Liver (tissue), 9 donors: ENCODE measurements around the gene MAPK6. TPM values are rescaled to one million over a fixed set of nuclear protein-coding genes. Genes with fewer than 3 reads are reported as not detected.

ENCODE experiments used
- DNase-seq: peaks from one replicate; pipeline ENCODE4 v3.0.0-alpha.2; 2017; ENCODE audit warnings: low spot score
- H3K27ac ChIP-seq, 2 donors: one replicate each; pipeline ENCODE4 v1.7.0; 2013; ENCODE audit warnings: inconsistent platforms in 2 of 2, low read length in 2 of 2, control low read depth in 1 of 2, low read depth in 1 of 2, mild to moderate bottlenecking in 1 of 2
- H3K27me3 ChIP-seq, 4 donors: one replicate each; pipeline versions ENCODE4 v1.6.1 to v1.7.0; 2013; ENCODE audit warnings: low read length in 3 of 4, inconsistent platforms in 1 of 4, mild to moderate bottlenecking in 1 of 4, moderate library complexity in 1 of 4; ENCODE audit not compliant: control insufficient read depth in 4 of 4, insufficient read depth in 4 of 4
- H3K36me3 ChIP-seq, 4 donors: one replicate each; pipeline versions ENCODE4 v1.6.1 to v1.7.0; 2013; ENCODE audit warnings: low read length in 3 of 4, mild to moderate bottlenecking in 3 of 4, low read depth in 1 of 4, moderate library complexity in 1 of 4; ENCODE audit not compliant: control insufficient read depth in 4 of 4, insufficient read depth in 3 of 4
- H3K4me1 ChIP-seq, 4 donors: one replicate each; pipeline versions ENCODE4 v1.6.1 to v1.7.0; 2013; ENCODE audit warnings: low read length in 3 of 4, mild to moderate bottlenecking in 3 of 4, moderate library complexity in 1 of 4; ENCODE audit not compliant: control insufficient read depth in 4 of 4, insufficient read depth in 4 of 4
- H3K4me3 ChIP-seq, 3 donors: one replicate each; pipeline versions ENCODE4 v1.6.1 to v1.7.0; 2013; ENCODE audit warnings: low read length in 3 of 3, control low read depth in 1 of 3, low read depth in 1 of 3, mild to moderate bottlenecking in 1 of 3
- H3K9ac ChIP-seq, 2 donors: one replicate each; pipeline ENCODE4 v1.7.0; 2013; ENCODE audit warnings: low read length in 2 of 2, mild to moderate bottlenecking in 2 of 2, moderate library complexity in 2 of 2, control low read depth in 1 of 2, low read depth in 1 of 2
- H3K9me3 ChIP-seq, 4 donors: one replicate each; pipeline versions ENCODE4 v1.6.1 to v1.7.0; 2013; ENCODE audit warnings: low read length in 3 of 4; ENCODE audit not compliant: control insufficient read depth in 4 of 4
- ATF3 ChIP-seq: IDR thresholded peaks from 2 replicates; pipeline ENCODE4 v1.6.1; 2016; ENCODE audit warnings: antibody characterized with exemption
- CTCF ChIP-seq: fragments of 150-350 bp; IDR thresholded peaks from 2 replicates; pipeline ENCODE4 v1.5.1; 2017; ENCODE audit warnings: improper control_type of control experiment, low read depth, low read length; ENCODE audit not compliant: missing input control
- EGR1 ChIP-seq, 2 donors: IDR thresholded peaks; 2 replicates each; pipeline ENCODE4 v1.6.1; 2016 to 2018; ENCODE audit warnings: antibody characterized with exemption in 2 of 2, low read depth in 2 of 2
- FOXA1 ChIP-seq: IDR thresholded peaks from 2 replicates; pipeline ENCODE4 v1.6.1; 2016; ENCODE audit warnings: antibody characterized with exemption
- FOXA2 ChIP-seq: IDR thresholded peaks from 2 replicates; pipeline ENCODE4 v1.6.1; 2016; ENCODE audit warnings: antibody characterized with exemption
- GABPA ChIP-seq, 2 donors: IDR thresholded peaks in 1 of 2; conservative IDR thresholded peaks in 1 of 2; 2 replicates each; pipeline ENCODE4 v1.6.1; 2016; ENCODE audit warnings: antibody characterized with exemption in 2 of 2, mild to moderate bottlenecking in 1 of 2, moderate library complexity in 1 of 2
- HNF4A ChIP-seq, 2 donors: conservative IDR thresholded peaks; 2 replicates each; pipeline ENCODE4 v1.6.1; 2016; ENCODE audit warnings: antibody characterized with exemption in 2 of 2, mild to moderate bottlenecking in 2 of 2
- HNF4G ChIP-seq: IDR thresholded peaks from 2 replicates; pipeline ENCODE4 v1.6.1; 2016; ENCODE audit warnings: antibody characterized with exemption
- JUND ChIP-seq, 2 donors: IDR thresholded peaks; 2 replicates each; pipeline ENCODE4 v1.6.1; 2016; ENCODE audit warnings: antibody characterized with exemption in 2 of 2
- NR2F2 ChIP-seq: IDR thresholded peaks from 2 replicates; pipeline ENCODE4 v1.6.1; 2016; ENCODE audit warnings: antibody characterized with exemption
- RAD21 ChIP-seq, 2 donors: IDR thresholded peaks; 2 replicates each; pipeline ENCODE4 v1.6.1; 2016; ENCODE audit warnings: antibody characterized with exemption in 2 of 2, mild to moderate bottlenecking in 2 of 2
- SP1 ChIP-seq: IDR thresholded peaks from 2 replicates; pipeline ENCODE4 v1.6.1; 2018; ENCODE audit warnings: antibody characterized with exemption, mild to moderate bottlenecking
- TAF1 ChIP-seq: conservative IDR thresholded peaks from 2 replicates; pipeline ENCODE4 v1.6.1; 2016; ENCODE audit warnings: antibody characterized with exemption, mild to moderate bottlenecking
- YY1 ChIP-seq: IDR thresholded peaks from 2 replicates; pipeline ENCODE4 v1.6.1; 2016; ENCODE audit warnings: antibody characterized with exemption, mild to moderate bottlenecking
- WGBS: extraction: QIAGEN DNeasy Blood & Tissue Kit; methylation state at CpG from one replicate; pipeline ENCODE4 v1.1.7; 2013; 5-methylcytosine and 5-hydroxymethylcytosine counted together
- polyA plus RNA-seq, 2 donors: library from polyadenylated mRNA; stranded (reverse) in 1 of 2; unstranded in 1 of 2; fragments of 200-250 nt in 1 of 2; fragments of >200 nt in 1 of 2; fragmentation: Nextera tagmentation in 1 of 2; extraction: Ambion mirVana in 1 of 2; gene quantifications; one replicate each; pipeline versions ENCODE4 v1.2.1 to v1.2.3, GENCODE V29; 2013 to 2015
- total RNA-seq, 2 donors: library from RNA; depleted of rRNA; stranded (reverse); fragments of >200 nt; gene quantifications; one replicate each; pipeline ENCODE4 v1.2.3, GENCODE V29; 2014
- TF ChIP-seq, protein P1 (sequence below): IDR thresholded peaks from 2 replicates; pipeline ENCODE4 v1.6.1; 2016; ENCODE audit warnings: antibody characterized with exemption
- TF ChIP-seq, protein P2 (sequence below): IDR thresholded peaks from 2 replicates; pipeline ENCODE4 v1.6.1; 2016; ENCODE audit warnings: antibody characterized with exemption
- TF ChIP-seq, protein P3 (sequence below): IDR thresholded peaks from 2 replicates; pipeline ENCODE4 v1.6.1; 2016; ENCODE audit warnings: antibody characterized with exemption, mild to moderate bottlenecking
- donor health status: healthy.
- donor health status: healthy.
- donor health status: healthy.
- donor health status: healthy.
- donor health status: healthy.

Gene MAPK6
- total and polyA plus RNA-seq, 4 donors, result 9.7 to 47.8 (median 32.1) TPM

- H3K9ac ChIP-seq, result no peak overlapping the region
- no peak overlapping the region for H3K27ac ChIP-seq
- H3K27me3 ChIP-seq, result no peaks in the 10 kb centered on the region
- no peaks in the 10 kb centered on the region for H3K36me3 ChIP-seq
- DNase-seq, result no peak
- 68% methylated on average over 4 of the region's 4 CpGs for WGBS
- no peak for TF ChIP-seq HNF4G
- no peak for TF ChIP-seq SP1
- TF ChIP-seq, protein P1, sequence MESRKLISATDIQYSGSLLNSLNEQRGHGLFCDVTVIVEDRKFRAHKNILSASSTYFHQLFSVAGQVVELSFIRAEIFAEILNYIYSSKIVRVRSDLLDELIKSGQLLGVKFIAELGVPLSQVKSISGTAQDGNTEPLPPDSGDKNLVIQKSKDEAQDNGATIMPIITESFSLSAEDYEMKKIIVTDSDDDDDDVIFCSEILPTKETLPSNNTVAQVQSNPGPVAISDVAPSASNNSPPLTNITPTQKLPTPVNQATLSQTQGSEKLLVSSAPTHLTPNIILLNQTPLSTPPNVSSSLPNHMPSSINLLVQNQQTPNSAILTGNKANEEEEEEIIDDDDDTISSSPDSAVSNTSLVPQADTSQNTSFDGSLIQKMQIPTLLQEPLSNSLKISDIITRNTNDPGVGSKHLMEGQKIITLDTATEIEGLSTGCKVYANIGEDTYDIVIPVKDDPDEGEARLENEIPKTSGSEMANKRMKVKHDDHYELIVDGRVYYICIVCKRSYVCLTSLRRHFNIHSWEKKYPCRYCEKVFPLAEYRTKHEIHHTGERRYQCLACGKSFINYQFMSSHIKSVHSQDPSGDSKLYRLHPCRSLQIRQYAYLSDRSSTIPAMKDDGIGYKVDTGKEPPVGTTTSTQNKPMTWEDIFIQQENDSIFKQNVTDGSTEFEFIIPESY, result no peak
- TF ChIP-seq RAD21 (IDR thresholded peaks at IDR 0.05), result no peak
- TF ChIP-seq, protein P2, sequence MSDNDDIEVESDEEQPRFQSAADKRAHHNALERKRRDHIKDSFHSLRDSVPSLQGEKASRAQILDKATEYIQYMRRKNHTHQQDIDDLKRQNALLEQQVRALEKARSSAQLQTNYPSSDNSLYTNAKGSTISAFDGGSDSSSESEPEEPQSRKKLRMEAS, result no peak
- TF ChIP-seq ATF3, result no peak
- no peak for TF ChIP-seq NR2F2
- TF ChIP-seq YY1, result no peak
- no peak for TF ChIP-seq EGR1 (IDR thresholded peaks at IDR 0.05; ENCODE audit: low read depth in 2 of 2)
- TF ChIP-seq FOXA1, result no peak
- TF ChIP-seq CTCF, result no peak
- TF ChIP-seq TAF1, result no peak
- TF ChIP-seq, protein P3, sequence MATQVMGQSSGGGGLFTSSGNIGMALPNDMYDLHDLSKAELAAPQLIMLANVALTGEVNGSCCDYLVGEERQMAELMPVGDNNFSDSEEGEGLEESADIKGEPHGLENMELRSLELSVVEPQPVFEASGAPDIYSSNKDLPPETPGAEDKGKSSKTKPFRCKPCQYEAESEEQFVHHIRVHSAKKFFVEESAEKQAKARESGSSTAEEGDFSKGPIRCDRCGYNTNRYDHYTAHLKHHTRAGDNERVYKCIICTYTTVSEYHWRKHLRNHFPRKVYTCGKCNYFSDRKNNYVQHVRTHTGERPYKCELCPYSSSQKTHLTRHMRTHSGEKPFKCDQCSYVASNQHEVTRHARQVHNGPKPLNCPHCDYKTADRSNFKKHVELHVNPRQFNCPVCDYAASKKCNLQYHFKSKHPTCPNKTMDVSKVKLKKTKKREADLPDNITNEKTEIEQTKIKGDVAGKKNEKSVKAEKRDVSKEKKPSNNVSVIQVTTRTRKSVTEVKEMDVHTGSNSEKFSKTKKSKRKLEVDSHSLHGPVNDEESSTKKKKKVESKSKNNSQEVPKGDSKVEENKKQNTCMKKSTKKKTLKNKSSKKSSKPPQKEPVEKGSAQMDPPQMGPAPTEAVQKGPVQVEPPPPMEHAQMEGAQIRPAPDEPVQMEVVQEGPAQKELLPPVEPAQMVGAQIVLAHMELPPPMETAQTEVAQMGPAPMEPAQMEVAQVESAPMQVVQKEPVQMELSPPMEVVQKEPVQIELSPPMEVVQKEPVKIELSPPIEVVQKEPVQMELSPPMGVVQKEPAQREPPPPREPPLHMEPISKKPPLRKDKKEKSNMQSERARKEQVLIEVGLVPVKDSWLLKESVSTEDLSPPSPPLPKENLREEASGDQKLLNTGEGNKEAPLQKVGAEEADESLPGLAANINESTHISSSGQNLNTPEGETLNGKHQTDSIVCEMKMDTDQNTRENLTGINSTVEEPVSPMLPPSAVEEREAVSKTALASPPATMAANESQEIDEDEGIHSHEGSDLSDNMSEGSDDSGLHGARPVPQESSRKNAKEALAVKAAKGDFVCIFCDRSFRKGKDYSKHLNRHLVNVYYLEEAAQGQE, result no peak
- no peak for TF ChIP-seq FOXA2
- TF ChIP-seq GABPA (IDR thresholded peaks at IDR 0.05 in 1 of 2, conservative IDR thresholded peaks at IDR 0.05 in 1 of 2), result no peak
- TF ChIP-seq JUND (IDR thresholded peaks at IDR 0.05), result no peak
- no peak for TF ChIP-seq HNF4A (conservative IDR thresholded peaks at IDR 0.05)
- H3K9me3 ChIP-seq, result peaks cover 0 to 4% (median 0%) of the 10 kb centered on the region in 4 donors
- H3K4me3 ChIP-seq, result no peak overlapping the region
- peaks cover 0 to 4% (median 0%) of the 10 kb centered on the region in 4 donors for H3K4me1 ChIP-seq
These were observed 74.1 kb downstream of the MAPK6 start for GRCh38 chr15:52093167-52093538.
